HG02938 (cell line): Measurements from ENCODE around the gene GRXCR2.
"Not testable (repeated sequence)": the region's sequence is repeated elsewhere in the genome, so short reads cannot be mapped to it uniquely, and the experiment has no call there.

Experiments
- ATAC-seq: cut with Tn5 transposase; IDR thresholded peaks from one replicate; pipeline ENCODE4 v1.9.1; 2021; ENCODE audit warnings: mild to moderate bottlenecking, moderate library complexity; ENCODE audit not compliant: unreplicated experiment

GRXCR2 gene

GRCh38 chr5:145836241-145836640, 36.6 kb downstream of the GRXCR2 start:
- ATAC-seq: not testable (repeated sequence)

- no peak for ATAC-seq
These were observed 37.0 kb downstream of the GRXCR2 start for GRCh38 chr5:145835848-145836239.

GRCh38 chr5:145834917-145835847, 37.6 kb downstream of the GRXCR2 start, which contains the start of gene PRELID2:
PRELID2 (minus strand) TSS chr5:145835342; CDS start chr5:145835251, 91 bp downstream.
- ATAC-seq: peak; percentile 85

DNA sequence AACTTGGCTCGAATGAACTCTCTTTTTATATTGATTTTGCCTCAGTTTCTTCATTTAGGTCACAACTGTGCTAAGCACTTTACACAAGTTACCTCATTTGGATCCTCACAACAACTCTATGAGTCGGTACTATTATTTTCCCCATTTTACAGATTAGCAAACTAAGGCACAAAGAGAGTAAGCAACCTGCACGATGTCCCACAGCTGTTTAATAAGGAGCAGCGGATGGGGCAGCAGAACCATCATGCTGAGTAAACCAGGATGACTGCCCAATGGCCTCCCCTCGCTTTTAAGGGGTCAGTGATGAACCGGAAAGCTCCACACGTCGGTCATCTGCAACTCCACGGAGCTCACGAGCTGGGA, 38.3 kb downstream of the GRXCR2 start:
- ATAC-seq: peak; percentile 2

DNA sequence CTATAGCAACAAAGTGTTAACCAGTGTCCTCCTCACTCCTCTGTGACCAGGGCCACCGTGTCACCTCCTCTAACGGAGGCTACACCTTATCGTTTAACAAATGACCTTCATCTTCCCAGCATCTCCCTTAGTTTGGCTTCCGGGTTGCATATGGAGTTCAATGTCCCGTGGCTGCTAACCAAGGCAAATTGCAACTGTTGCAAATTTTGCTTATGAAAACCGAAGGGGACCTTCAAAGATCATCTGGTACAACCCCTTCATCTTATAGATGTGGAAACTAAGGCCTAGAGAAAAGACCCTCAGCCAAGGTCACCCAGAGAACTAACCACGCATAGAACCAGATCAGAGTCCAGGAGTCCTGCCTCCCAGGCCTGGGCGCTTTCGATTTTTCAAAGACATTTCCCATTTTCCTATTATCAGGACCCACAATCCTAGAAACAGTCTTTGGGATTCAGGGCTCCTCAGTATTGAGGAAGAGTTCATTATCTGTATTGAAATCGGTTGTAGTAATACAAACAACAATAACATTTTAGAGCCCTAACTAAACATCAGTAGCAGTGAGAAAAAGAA, 39.1 kb downstream of the GRXCR2 start:
- no peak for ATAC-seq

- no peak for ATAC-seq
These were observed 42.2 kb downstream of the GRXCR2 start for GRCh38 chr5:145830594-145830993.

GRCh38 chr5:145829708-145830361, 43.0 kb downstream of the GRXCR2 start:
- ATAC-seq: no peak

DNA sequence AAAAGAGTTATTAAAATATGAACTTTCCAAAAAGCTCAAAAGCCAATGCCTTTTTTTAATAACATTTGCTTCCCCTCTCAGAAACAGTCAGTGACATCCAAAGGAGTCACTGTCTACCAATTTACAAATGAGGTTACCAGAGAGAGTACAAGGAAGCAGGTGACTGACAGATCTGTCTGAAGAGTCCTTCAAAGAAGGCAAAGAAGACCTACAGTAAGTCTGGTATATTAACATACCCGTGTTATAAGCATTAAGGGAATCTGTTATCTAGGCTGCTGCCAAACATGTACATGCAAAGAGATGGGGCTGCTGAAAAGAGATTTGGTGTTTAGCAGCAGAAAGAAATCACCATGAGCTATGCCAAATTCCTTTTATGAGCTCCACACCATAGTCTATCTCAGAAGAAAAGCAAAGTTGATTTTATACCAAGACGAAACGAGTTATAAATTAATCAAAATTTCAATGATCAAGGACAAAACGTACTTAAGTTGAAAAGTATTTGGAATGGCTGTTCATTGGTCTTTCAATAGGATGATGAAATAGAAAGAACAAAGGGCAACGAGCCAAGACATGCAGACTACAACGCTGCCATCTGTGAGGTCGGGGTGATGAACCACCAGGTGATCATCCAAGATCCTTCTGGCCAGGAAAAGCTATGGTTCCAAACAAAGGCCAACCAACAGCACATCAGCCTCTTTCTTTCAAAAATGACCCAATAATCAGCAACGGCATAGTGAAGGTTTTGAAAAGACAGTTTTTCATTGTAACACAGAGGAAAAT, 45.7 kb downstream of the GRXCR2 start:
- no peak for ATAC-seq

DNA sequence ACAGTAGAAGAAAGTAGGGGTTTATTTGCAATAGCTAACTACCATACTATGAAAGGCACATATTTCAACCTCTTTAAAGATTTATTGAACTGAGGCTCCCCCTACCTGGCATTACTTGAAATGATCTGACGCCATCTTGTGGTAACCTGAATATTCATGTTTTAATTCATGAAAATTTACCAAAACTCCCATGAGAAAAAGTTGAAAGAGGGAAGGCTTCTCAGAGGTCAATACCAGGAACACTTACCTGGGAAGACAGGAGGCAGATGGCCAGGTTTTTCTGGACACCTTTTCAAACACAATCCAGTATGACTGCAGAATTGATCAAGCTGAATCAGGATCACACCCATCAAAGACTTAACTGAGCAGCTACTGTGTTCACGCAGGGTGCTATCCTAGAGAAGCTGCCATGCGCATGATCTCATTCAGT, 47.0 kb downstream of the GRXCR2 start:
- no peak for ATAC-seq

- no peak for ATAC-seq
These were observed 48.8 kb downstream of the GRXCR2 start for GRCh38 chr5:145824040-145824439.

DNA sequence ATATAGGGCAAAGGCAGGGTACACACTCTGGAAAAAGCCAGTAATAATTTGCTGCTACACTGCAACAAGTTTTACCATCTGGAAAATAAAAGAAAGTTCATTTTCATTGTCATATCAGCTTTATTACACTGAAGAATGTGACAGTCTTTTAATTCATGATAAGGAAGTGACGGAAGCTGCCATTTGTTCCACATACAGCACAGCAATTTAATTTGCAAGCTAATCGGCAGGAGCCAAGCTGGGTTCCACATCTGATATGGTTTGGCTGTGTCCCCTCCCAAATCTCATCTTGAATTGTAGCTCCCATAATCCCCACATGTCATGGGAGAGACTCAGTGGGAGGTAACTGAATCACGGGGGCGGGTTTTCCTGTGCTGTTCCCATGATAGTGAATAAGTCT, 54.2 kb downstream of the GRXCR2 start:
- no peak for ATAC-seq

DNA sequence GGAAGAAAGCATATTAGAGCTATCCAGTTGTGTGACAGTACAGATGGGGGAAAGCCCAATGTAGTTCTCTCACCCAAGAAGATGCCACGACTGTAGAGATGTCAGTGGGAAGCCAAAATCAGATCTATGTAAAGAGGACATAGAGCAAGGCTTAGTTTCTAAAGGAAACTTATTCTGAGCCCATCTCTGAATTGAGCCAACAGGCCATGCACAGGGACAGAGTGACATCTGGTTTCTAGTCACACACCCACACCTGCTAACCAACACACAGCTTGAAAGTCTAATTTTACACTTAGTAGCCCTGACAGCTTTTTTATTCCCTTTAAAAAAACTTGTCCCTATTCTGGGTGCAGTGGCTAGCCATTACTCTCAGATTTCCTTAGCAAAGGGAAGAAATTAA, 59.9 kb downstream of the GRXCR2 start:
- no peak for ATAC-seq

GRCh38 chr5:145811834-145812625, 60.8 kb downstream of the GRXCR2 start:
- ATAC-seq: peak; percentile 53
